GM21381 (cell line): ENCODE data around the gene PDE4D.
A peak's percentile ranks its signal among the peaks of the same experiment; 100 is the strongest.
"Not testable (repeated sequence)": the region's sequence is repeated elsewhere in the genome, so short reads cannot be mapped to it uniquely, and the experiment has no call there.

Experiments
- ATAC-seq: cut with Tn5 transposase; IDR thresholded peaks from one replicate; pipeline ENCODE4 v1.9.1; 2021; ENCODE audit warnings: mild to moderate bottlenecking, moderate library complexity; ENCODE audit not compliant: unreplicated experiment

PDE4D gene

DNA sequence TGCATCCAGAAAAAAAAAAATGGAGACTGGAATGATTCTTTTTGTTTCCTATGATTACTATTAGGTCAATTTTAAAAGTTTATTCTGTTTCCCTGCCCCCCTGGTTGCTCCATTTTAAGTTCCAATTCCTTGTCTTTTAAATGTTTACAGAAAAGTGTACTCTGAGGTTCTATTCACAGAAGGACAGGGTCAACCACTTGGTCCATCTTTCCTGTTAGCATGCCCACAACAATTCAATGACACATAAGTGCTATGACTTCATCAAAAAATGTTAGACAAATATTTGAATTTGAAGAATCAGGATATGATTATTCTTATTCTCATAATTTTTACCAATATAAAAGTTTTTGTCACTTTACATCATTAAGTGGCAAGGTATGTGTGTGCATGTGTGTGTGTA lies 123.7 kb downstream of the PDE4D start:
- ATAC-seq = no peak

DNA sequence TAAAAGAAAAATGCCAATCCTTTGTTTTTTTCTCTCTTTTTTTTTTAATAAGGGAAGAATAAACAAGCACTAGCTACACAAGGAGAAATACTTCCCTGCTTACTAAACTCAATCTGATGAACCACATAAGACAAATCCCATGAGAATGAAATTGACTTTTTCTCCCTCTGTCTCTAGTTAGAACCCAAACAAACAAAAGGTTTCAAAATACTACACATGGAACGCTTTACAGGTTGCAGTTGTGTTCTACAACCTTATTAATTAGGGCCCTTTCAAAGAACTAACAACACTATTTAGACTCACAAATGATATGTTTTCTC lies 124.5 kb downstream of the PDE4D start:
- no peak for ATAC-seq

DNA sequence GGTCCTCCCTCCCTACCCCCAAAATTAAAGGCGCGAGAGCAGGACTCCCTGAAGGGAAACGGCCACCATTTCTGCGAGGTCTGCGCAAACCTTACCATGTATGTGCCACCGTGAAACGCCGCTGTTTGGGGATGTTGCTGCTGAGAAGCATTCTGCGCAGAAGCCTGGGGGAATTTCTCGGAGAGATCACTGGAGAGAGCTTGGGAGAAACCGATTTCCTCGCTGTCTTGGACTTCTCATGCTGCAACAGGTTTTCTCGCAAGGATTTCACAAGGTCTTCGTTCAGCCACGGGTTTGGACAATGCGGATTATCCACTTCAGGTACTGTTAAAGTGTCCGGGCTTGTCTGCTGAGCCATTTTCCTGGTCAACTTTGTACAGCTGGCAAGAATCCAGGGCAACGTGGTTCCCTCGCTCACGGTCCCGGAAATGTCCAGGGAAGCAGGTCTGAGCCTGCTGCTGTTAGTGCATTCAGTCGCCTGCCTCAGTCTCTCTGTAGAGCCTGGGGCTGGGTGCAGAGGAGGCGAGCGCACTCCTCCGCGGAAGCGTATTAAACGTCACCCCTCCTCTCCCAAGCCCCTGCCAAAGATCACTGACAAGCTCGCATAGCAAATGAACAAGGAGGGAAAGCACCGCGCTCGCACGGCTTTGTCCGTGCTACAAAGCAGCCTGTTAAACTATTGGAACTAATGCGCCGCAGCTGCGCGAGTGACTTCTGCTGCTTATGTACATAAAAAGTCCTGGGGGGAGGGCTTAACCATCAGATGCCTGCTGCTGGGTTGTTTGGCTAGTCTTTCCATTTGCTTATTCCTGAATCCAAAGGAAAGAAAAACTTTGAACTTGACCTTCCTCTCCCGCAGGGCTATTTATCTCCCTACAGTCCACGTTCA lies 125.1 kb downstream of the PDE4D start:
- ATAC-seq = no peak

DNA sequence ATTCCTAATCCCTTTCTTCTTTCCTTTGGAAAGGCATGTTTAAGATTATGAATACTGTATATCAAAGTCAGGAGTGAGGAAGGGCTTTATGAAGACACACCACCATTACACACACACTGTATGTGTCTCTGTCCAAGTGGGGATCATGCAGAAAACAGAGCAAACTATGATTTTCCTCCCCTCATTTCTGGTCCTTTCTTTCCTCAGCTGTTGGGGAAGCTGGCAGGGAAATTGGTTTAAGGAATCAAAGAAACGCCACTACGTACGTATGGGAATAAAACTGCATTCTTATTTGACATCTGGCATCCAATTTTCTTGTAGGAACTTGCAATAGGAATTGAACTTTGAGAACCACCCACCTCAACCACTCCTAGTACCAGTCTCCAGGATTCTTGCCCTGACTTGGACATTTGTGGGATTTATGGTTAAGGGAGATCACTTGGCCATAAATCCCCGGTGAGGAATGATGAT lies 125.8 kb downstream of the PDE4D start:
- no peak for ATAC-seq

DNA sequence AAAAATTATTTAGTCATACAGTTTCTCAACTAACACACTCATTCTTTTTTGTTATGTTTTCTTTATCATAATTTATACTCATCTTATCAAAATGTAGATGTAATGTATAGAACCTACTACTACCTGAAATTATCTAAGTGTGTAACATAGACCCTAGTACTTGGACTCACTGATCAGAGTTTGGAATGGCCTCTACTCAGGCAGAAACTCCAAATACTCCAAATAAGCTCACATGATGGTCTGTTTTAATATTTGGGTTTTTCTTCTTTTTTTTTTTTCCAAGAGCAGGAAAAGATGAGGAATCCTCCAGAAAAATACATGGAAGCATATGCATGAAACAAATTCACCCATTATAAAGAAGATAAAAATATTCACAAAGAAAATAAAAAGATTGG lies 126.3 kb downstream of the PDE4D start:
- no peak for ATAC-seq

DNA sequence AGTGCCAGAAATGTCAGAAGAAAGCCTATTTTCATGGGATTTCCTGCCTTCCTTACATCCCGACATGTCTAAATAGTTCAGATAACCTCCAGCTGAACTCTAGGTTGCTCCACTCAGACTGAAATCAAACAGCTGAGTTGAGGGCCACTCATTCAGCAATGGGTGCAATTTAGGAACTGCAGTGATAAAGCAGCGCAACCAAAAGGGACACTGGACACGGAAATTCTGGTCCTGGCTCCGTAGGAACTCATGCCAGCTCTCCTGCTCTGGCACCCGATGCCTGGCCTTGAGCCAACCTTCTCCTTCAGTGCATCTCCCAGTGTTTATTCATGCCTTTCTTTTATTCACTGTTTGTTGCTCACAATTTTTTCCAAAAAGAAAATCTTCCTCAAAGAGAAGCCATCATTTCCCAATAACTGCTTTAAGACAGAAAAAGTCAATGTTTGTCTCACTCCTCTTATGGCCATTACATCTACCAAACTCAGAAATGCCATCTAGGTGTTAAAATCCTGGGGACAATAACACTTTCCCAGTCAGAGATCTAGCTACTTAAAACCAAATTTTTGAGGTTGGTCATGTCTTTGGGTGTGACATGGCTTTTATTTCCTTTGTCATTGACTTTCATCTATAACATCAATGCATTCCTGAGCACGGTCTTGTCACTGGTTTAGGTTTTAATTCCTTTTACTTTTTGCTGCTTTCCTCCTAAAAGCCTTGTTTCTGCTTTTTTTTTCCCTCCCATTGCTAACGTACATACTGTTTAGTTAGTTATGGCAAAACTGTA lies 126.9 kb downstream of the PDE4D start:
- no peak for ATAC-seq

DNA sequence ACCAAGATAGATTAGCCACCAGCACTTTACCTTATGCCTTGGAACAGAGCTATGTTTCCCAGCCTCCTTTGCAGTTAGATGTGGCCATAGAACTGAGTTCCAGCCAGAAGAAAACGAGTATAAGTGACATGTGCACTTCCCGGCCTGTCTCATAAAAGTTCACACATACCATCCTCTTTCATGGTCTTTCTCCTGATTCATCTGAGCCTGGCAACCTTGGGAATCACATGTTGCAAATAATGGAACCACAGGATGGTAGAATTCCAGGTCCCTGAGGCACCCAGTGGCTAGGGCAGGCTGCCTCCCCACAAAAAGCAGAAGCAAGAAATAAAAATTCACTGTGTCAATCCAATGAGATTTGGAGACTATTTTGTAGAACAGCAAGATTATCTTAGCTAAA lies 128.1 kb downstream of the PDE4D start:
- no peak for ATAC-seq

DNA sequence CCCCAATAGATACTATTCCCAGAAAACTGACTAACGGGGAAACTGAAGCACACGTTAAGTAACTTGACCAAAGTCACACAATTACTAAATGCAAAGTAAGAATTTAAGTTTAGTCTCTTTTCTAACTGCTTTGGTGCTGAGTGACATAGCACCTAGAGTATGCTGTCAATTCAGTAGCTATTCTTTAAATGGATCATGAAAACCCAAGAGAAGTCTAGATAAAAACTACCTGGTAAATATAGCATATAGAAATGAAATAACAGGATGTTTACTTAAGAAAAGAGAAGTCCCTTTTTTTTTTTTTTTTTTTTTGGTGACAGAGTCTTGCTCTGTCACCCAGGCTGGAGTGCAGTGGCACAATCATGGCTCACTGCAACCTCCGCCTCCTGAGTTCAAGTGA lies 129.2 kb downstream of the PDE4D start:
- no peak for ATAC-seq

DNA sequence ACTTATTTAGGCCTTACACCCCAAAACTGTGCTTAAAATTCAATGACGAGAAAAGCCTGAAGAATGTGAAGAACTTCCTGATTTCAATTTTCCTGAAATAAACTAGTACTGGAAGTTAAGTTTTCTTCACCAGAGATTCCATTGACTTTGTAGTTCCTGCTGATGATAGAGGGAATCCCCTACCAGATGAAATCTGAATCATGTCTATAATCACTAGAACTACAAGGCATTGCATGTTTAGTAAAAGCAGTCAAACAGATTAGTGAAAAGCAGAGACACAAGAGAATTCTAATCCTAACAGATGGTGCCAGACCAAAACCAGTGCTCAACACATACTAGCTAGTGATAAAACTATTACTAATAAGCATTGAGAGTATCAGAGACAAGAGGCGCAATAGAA lies 130.0 kb downstream of the PDE4D start:
- no peak for ATAC-seq

DNA sequence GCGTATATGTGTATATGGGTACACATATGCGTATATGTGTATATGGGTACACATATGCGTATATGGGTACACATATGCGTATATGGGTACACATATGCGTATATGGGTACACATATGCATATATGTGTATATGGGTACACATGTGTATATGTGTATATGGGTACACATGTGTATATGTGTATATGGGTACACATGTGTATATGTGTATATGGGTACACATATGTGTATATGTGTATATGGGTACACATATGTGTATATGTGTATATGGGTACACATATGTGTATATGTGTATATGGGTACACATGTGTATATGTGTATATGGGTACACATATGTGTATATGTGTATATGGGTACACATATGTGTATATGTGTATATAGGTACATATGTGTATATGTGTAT lies 131.3 kb downstream of the PDE4D start:
- not testable (repeated sequence) for ATAC-seq

DNA sequence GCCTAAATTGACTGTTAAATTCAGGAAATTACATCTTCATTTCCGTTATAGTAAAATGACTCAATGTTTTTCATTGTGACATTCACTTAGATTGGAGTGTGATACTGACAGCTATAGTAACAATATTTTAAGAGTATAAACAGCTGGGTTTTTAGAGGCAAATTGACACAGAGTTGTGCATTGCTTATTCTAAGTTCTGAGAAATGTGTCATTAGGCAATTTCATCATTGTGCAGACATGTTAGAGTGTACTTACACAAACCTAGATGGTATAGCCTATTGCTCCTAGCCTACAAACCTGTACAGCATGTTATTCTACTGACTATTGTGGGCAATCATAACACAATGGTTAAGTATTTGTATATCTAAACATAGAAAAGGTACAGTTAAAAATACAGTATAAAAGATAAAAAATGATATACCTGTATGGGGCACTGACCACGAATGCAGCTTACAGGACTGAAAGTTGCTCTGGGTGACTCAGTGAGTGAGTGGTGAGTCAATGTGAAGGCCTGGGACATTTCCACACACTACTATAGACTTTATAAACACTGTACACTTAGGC lies 132.7 kb downstream of the PDE4D start:
- peak; percentile 79 for ATAC-seq

DNA sequence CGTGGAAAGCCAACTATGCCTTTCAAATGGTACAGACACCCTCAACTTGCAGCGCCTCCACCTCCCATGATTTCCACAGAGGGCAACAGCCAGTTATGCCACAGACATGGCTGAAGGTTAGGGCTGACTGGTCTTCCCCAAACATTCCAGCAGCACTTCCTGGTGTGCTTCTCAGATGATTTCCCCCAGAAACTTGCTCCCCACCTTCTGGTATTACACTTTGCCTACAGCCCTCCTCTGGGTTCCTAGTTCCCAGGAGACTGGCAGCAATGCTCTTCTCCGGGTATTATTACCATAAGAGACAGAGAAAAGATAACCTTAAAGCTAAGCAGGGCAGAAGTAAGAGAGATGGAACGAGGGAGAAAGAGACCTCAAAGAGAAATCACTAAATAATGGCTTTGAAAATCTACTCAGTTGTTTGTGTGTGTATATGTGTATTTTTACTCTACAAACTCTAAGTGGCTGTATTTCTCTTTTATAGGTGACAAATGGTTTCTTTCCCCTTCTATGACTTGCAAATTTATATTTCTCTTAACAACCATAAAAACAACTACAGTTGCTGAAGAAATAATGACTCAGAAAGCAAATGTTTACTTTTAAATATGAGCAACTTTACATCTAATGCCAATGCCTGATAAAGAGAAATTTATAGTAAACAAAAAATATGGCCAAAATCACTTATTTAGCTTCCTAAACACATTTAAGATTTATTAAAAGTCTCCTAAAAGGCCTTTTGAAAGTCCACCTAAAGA lies 133.8 kb downstream of the PDE4D start:
- ATAC-seq = no peak

DNA sequence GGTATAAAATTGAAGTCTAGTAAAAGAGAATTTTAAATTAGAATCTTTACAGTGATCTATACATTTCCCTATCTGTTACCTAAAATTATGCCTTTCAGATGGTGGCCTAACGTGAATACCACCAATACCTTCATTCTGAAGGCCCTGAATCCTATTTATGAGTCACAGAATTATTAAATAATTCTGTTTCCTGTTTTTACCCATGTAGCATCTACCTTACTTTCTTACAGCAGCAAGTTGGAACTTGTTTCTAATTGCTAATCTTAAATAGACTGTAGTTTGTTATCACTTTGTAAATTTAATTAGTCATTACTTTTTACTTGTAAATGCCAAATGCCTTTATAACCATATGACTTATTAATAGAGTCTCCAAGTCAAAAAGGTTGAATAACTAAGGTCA lies 135.0 kb downstream of the PDE4D start:
- no peak for ATAC-seq

DNA sequence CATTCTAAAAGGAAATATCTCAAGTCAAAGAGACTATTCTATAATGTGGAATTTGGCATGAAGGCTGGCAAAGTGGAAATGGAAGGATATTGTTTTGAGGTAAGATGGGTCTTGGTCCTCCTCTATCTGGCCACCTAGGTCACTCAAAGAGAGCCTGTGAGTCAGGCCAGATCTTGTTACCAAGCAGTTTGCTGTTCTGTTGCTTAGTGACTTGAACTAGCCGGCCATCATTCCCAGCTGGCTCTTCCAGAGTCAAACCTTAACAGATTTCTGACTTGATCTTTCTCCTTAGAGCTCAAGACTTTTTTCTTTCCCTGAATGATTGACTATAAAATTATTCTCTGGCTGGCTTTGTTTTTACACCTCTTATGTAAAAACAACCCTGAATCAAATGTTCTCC lies 136.1 kb downstream of the PDE4D start:
- no peak for ATAC-seq

DNA sequence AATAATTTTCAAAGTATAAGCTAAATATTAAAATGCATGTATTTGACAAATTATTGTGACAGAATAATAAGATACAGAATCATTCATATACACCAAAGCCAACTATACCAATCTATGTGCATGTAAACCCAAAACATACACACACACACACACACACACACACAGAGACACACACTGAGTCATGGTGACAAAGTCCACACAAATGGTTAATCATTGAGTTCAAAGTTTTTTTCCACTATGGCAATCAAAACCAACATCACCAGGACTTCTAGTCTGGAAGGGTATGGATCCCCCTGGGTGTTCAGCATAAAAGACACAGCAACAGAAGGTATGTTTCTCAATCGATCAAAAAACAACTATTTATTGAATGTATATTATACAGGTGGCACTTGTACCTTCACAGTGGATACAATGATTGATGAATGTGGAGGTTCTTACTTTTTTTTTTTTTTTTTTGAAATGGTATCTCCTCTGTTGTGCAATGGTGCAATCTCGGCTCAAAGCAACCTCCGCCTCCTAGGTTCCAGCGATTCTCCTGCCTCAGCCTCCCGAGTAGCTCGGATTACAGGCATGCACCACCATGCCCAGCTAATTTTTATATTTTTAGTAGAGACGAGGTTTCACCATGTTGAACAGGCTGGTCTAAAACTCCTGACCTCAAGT lies 137.0 kb downstream of the PDE4D start:
- ATAC-seq = no peak

DNA sequence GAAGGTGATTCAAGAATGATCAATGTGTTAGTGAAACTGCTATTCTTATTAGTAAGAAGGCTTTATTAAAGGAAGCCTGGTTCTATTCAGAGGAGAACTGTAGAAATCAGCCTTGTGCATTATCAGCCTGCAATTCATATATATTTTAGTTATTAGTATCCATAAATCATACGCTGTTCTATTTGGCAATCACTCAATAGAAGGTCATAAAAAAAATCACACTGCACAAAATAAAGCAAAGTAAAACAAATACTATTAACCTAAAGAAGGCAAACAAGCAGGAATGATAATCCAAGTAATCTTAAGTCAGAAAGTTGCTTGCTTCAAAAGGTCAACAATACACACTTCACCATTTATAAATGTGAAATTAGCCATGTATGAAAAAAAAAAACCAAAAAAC lies 138.1 kb downstream of the PDE4D start:
- ATAC-seq = no peak

DNA sequence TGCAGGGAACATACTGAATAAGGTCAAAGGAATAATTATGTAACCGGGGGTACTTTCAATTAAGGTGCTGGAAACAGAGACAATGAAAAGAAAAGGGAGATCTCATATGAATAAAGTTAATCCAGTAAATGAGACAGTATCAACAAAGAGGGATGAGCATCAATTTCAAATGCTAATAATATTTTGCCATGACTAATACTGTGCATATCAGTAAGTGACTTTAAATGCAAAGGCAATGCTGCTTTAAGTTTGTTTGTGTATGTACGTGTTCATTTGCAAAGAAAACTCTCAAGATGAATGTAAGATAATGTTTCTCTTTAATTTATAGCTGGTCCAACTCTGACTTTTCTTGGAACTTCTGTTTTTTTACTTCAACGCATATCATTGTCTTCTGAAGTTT lies 139.9 kb downstream of the PDE4D start:
- ATAC-seq = no peak

DNA sequence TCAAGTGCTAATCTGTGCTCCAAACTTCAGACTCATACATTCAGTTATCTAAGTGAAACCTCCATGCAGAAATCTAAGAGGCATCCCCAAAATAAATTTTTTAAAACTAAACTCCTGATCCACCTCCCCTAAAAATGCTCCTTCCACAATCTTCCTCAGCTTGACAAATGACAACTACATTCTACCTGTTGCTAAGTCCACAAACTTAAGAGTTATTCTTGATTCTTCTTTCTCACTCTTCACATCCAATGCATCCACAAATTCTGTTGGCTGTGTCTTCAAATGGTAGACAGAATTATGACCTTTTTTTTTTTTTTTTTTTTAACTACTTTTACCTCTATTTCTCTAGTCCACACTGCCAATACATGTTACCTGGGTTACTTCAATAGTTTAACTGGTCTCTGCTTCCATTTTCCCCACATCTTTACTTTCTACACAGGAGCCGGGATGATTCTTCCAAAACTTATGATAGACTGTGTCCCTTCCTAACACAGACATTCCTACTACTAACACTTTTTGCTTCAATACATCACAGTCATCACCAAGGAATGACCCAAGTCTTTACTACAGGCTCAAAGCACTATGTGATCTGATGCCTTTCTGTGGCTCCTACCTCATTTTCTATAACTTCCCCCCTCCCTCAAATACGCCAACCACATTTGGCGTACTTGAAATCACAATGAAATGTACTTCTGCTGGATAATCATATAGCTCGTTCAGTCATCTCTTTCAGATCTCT lies 143.6 kb downstream of the PDE4D start:
- ATAC-seq = no peak

DNA sequence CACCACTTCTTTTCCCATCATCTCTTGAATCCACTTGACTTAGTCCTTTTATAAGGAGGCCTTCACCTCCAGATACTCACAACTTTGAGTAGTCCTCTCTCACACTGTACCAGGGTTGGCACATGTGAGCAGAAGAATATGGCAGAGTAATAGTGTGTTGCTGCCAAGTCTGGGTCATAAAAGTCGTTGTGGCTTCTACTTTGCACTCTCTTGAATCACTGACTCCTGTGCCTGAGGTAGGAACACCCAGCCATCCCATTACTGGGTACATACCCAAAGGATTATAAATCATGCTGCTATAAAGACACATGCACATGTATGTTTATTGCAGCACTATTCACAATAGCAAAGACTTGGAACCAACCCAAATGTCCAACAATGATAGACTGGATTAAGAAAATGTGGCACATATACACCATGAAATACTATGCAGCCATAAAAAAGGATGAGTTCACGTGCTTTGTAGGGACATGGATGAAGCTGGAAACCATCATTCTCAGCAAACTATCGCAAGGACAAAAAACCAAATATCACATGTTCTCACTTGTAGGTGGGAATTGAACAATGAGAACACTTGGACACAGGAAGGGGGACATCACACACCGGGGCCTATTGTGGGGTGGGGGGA lies 145.4 kb downstream of the PDE4D start:
- ATAC-seq = not testable (repeated sequence)
